ENCODE measurements around the gene MLH3. TPM values are rescaled to one million over a fixed set of nuclear protein-coding genes. Genes with fewer than 3 reads are reported as not detected.

Gene MLH3
- total RNA-seq, 2 experiments from 2014 or later: 6.6 to 6.7 TPM

DNA sequence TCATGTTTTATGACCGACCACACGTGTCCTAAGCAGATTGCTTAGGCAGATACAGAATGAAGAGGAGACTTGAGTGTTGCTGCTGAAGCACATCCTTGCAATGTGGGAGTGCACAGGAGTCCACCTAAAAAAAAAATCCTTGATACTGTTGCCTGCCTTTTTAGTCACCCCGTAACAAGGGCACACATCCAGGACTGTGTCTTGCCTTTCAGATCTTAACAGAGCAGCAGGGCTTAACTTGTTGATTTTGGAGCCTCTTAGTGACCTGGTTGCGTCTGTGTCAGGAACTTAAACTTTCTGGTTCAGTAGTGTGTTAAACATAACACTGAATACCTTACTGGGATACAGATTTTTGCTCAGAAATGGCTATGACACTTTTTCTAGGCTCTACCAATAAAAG is 42.1 kb downstream of the MLH3 start:
- no TSS peak for BruUV-seq (replicated peaks)
- no peak overlapping the region for H2AFZ ChIP-seq (ENCODE audit: low read length)
- TF ChIP-seq CTCF (conservative IDR thresholded peaks at IDR 0.05; ENCODE audit: low read length) (no peak), EZH2phosphoT487 (IDR thresholded peaks at IDR 0.05; ENCODE audit: borderline replicate concordance, low read depth, low read length) (no peak)
- no peaks in the 10 kb centered on the region for H3K9me3 ChIP-seq (ENCODE audit: low read length)
- no peak for DNase-seq (ENCODE audit: low spot score)
- peaks cover 2% of the 10 kb centered on the region for H3K4me1 ChIP-seq (ENCODE audit: insufficient read depth, low read length, poor library complexity, severe bottlenecking)
- H3K9me2 ChIP-seq (ENCODE audit: insufficient read depth, low read length): no peaks in the 10 kb centered on the region
- H3K4me3 ChIP-seq (ENCODE audit: low read depth, low read length, poor library complexity, severe bottlenecking): no peak overlapping the region
- H3K27ac ChIP-seq (ENCODE audit: low read depth, low read length, poor library complexity, severe bottlenecking): no peak overlapping the region
- ChIA-PET CTCF (ENCODE audit: unreplicated experiment) (no interaction called here), POLR2A (interaction anchor here (0.7 kb wide), 1 partner anchor 683 kb away, joined by 3 read pairs; no protein-coding TSS in a partner anchor)
- H3K4me2 ChIP-seq (ENCODE audit: low read length): no peak overlapping the region
- intact Hi-C loops (cut with micrococcal nuclease; ENCODE audit: unreplicated experiment): loop anchor here (5.0 kb wide), 1 partner anchor 38 kb away; no protein-coding TSS in a partner anchor
- H4K20me1 ChIP-seq (ENCODE audit: insufficient read depth, low read length): no peaks in the 10 kb centered on the region
- H3K79me2 ChIP-seq (ENCODE audit: insufficient read depth, low read depth, low read length): peaks cover 8% of the 10 kb centered on the region
- peaks cover 69% of the 10 kb centered on the region for H3K36me3 ChIP-seq (ENCODE audit: insufficient read depth, low read length)

DNA sequence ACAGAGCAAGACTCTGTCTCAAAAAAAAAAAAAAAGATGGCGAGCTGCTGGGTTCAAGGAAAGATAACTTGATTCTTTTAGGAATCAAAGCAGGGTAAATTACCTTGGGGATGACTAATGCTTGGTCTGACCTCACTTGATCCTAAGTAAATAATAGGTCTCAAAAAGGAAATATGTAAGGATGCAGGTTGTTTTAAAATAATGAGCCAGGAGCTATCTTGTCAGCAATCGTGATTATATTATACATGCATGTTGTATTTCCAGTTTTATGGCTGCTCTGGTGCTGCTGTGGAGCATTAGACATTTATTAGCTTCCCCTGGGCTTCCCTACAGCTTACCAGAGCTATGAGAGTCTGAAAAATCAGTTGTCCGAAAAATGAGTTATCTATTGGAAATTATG is 45.9 kb downstream of the MLH3 start:
- POLR2A ChIA-PET: no interaction called here
- DNase-seq (ENCODE audit: low spot score): no peak
- intact Hi-C loops (cut with micrococcal nuclease; ENCODE audit: unreplicated experiment): loop anchor here (5.0 kb wide), 1 partner anchor 42 kb away; no protein-coding TSS in a partner anchor
- CTCF ChIA-PET (ENCODE audit: unreplicated experiment): no interaction called here
- H2AFZ ChIP-seq (ENCODE audit: low read length): no peak overlapping the region
- H3K9me3 ChIP-seq (ENCODE audit: low read length): peaks cover 12% of the 10 kb centered on the region; the same call in 1 of the 2 replicates
- BruUV-seq (replicated peaks): TSS peak; percentile 21
- peaks cover 22% of the 10 kb centered on the region for H3K79me2 ChIP-seq (ENCODE audit: insufficient read depth, low read depth, low read length)
- no peak overlapping the region for H3K4me2 ChIP-seq (ENCODE audit: low read length)
- H3K4me1 ChIP-seq (ENCODE audit: insufficient read depth, low read length, poor library complexity, severe bottlenecking): peaks cover 15% of the 10 kb centered on the region
- H3K9me2 ChIP-seq (ENCODE audit: insufficient read depth, low read length): no peaks in the 10 kb centered on the region
- H4K20me1 ChIP-seq (ENCODE audit: insufficient read depth, low read length): no peaks in the 10 kb centered on the region
- no peak overlapping the region for H3K4me3 ChIP-seq (ENCODE audit: low read depth, low read length, poor library complexity, severe bottlenecking)
- no peak for TF ChIP-seq CTCF (conservative IDR thresholded peaks at IDR 0.05; ENCODE audit: low read length)
- TF ChIP-seq EZH2phosphoT487 (IDR thresholded peaks at IDR 0.05; ENCODE audit: borderline replicate concordance, low read depth, low read length): no peak
- H3K27ac ChIP-seq (ENCODE audit: low read depth, low read length, poor library complexity, severe bottlenecking): no peak overlapping the region
- H3K36me3 ChIP-seq (ENCODE audit: insufficient read depth, low read length): peaks cover 65% of the 10 kb centered on the region

DNA sequence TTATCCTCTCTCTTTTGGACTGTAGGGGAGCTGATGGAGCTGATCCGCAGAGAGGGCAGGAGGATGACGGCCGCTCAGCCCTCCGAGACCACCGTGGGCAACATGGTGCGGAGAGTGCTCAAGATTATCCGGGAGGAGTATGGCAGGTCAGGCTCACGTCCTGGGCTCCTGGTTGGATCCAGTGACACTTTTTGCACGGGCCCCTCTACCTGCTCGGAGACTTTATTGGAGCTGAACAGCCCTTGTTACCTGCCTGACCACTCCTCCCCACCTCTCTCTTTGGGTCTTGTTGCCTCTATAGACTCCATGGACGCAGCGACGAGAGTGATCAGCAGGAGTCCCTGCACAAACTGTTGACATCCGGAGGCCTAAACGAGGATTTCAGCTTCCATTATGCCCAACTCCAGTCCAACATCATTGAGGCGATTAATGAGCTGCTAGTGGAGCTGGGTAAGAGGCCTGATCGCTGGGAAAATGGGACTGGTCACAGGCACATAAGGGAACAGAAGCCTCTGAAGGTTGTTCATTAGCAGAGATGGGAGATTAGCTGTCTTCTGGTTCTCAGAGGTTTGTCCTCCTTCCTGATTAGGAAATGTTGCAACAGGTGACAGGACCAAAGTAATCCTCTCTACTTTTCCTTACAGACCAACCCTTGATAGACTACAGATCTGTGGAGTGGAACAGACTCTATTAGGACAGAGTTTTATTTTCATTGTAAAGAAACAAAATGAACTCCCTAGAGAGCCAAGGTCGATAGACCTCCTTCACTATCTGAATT is 47.8 kb downstream of the MLH3 start:
- TSS peak; percentile 70 for BruUV-seq (replicated peaks)
- Histone ChIP-seq H3K9me2 (ENCODE audit: insufficient read depth, low read length) (no peaks in the 10 kb centered on the region), H3K4me1 (ENCODE audit: insufficient read depth, low read length, poor library complexity, severe bottlenecking) (peaks cover 15% of the 10 kb centered on the region), H3K9me3 (ENCODE audit: low read length) (peaks cover 12% of the 10 kb centered on the region; the same call in 1 of the 2 replicates), H4K20me1 (ENCODE audit: insufficient read depth, low read length) (no peaks in the 10 kb centered on the region), H2AFZ (ENCODE audit: low read length) (peak overlapping the region; percentile 59), H3K36me3 (ENCODE audit: insufficient read depth, low read length) (peaks cover 45% of the 10 kb centered on the region), H3K79me2 (ENCODE audit: insufficient read depth, low read depth, low read length) (peaks cover 22% of the 10 kb centered on the region), H3K4me2 (ENCODE audit: low read length) (peak overlapping the region; percentile 81), H3K27ac (ENCODE audit: low read depth, low read length, poor library complexity, severe bottlenecking) (peak overlapping the region; percentile 26), H3K4me3 (ENCODE audit: low read depth, low read length, poor library complexity, severe bottlenecking) (peak overlapping the region; percentile 92)
- intact Hi-C loops (cut with micrococcal nuclease; ENCODE audit: unreplicated experiment): no loop called here
- DNase-seq (ENCODE audit: low spot score): peak; percentile 6
- ChIA-PET CTCF (ENCODE audit: unreplicated experiment) (interaction anchor here (1.4 kb wide), 1 partner anchor 19 kb away, joined by 3 read pairs; no protein-coding TSS in a partner anchor), POLR2A (interaction anchor here (0.9 to 1.6 kb wide), 10 partner anchors 11 to 121 kb away, joined by 3 to 6 read pairs (median 3); partner anchors contain the start of gene RPS6KL1)
- TF ChIP-seq CTCF (conservative IDR thresholded peaks at IDR 0.05; ENCODE audit: low read length): no peak
- TF ChIP-seq EZH2phosphoT487 (IDR thresholded peaks at IDR 0.05; ENCODE audit: borderline replicate concordance, low read depth, low read length): no peak

All from OCI-LY7 (cell line).